Astrocyte of the hippocampus (primary cell): Measurements from ENCODE around the gene GGT6.
A peak's percentile ranks its signal among the peaks of the same experiment; 100 is the strongest.
"Not testable (repeated sequence)": the region's sequence is repeated elsewhere in the genome, so short reads cannot be mapped to it uniquely, and the experiment has no call there.

Source experiments
- DNase-seq: peaks from one replicate; pipeline ENCODE4 v3.0.0; 2011; ENCODE audit warnings: low read depth, low spot score

The GGT6 gene

DNA sequence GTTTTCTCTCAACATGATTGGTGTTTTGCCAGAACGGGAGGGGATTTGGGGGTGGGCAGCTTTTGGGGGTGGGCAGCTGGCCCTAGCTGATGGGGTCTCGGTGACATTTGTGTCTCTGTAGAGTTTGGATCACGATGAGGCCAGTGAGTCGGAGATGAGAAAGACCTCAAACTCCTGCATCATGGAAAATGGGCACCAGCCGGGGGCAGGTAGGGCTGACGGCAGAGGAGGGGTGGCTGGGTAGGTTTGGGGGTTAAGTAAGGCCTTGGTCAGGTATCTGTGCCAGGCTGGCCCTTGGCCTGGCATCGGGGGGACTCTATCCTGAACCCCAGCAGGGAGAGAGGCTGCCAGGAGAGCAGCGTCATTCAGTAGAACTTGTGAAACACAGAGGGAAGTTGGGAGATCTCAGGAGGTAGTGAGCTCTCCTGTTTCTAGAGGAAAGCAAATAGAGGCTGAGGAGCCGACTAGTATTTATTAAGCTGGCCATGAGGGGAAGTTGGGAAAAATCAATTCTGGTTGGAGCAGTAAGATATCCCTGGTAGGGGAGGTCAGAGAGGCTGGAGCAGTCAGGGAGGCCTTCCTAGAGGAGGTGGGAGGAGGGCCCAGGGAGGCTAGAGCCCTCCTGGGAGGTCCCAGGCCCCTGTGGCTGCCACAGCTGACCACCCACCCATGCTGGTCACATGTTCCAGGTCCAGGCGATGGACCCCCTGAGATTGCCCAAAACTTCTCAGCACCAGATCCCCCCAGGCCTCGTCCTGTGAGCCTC lies 32.0 kb upstream of the GGT6 start:
- no peak for DNase-seq

DNA sequence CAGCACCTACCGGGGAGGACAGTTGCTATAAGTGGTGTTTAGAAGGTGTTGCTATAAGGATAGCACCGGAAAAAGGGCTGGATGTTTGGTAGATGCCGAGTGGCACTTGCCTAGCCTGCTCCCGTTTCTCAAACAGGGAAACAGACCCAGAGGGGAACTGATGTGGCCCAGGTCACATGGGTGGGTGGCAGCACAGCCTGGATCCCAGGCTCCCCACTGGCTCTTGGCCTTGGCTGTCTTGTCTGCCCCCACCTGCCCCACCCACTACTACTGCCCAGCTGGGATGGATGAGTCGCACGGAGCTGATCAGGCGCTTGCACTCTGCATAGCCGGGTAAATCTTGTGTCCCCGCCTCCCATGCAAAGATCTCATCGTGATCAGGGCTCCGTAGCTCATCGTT lies 31.2 kb upstream of the GGT6 start:
- DNase-seq: peak; percentile 17

DNA sequence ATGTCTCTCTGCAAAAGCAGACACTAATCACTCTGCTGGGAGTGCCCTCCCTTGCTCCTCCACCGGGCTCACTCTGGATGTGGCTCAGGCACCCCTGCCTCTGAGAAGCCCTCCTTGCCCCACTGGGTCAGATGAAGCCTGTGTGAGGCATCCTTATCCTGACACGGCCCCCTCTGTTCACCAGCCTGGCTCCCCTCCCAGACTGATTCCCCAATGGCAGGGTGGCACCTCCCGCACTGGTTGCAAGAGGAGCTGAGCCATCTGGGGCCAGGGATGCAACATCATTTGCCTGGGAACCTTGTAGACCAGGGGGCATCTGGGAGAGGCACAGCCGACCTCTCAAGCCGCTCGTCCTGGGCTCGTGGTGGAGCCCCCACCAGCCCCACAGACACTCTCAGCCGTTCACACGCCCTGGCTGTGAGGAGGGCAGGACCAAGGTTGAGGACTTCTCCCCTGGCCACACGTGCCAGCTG lies 30.6 kb upstream of the GGT6 start:
- no peak for DNase-seq

DNA sequence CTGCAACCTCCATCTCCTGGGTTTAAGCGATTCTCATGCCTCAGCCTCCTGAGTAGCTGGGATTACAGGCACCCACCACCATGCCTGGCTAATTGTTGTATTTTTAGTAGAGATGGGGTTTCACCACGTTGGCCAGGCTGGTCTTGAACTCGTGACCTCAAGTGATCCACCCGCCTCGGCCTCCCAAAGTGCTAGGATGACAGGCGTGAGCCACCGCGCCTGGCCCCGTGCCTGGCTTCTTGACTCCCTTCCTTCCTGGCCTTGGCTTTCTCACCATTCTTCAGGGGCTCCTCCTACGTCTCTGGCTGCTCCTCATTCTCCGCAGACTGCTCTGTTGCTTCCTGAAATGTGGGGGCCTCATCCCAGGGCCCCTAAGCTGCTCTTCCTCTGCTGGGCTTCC lies 29.7 kb upstream of the GGT6 start:
- not testable (repeated sequence) for DNase-seq

DNA sequence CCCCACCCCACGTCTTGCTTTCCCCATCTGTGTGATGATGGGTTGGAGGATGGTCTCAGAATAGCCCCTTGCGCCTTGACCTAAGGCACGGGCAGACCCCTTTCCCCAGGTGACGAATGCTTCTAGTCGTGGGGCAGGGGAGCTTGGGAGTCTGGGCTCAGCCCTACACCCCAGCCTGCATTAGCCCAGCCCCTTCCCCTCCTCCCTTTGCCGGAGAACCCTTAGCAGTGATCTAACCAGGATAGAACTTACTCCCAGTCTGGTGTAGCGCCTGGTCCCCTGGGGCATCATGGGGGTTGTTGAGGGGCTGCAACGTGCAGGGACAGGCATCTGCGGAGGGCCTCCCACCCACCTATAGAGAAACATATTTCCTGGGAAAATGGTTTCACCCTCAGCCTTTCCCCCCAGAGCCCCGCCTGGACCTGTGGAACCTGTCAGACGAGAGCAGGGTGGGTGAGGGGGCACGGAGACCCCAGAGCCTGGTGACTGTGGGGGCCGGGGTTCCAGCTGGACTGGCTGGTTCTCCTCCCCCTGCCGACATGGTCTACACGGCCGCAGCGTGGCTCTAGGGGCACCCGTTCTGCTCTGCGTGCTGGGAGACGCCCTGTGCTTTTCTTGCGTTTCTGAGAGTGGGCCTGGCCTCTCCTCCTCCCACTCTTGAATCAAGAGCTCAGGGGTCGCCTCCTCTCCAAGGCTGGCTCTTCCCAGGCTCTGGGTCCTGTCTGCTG lies 28.7 kb upstream of the GGT6 start:
- DNase-seq: no peak

DNA sequence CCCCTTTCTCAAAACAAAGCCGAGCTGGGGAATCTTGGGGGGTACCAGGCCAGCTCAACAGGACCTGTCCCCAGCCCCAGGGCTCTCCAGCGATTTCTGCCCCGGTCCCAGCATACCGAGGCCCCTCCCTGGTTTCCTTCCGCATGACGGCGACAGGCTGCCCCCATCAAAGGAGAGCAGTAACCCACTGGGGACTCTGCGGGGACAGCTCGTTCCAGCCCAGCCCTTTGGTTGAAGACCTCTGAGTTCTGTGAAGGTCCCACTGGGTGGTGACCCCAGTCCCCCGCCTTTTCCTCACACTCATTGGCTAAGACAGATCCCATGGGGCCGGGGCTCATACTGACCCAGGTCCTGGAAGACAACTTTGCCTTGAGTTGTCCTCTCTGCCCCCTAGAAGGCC lies 28.0 kb upstream of the GGT6 start:
- DNase-seq: no peak

DNA sequence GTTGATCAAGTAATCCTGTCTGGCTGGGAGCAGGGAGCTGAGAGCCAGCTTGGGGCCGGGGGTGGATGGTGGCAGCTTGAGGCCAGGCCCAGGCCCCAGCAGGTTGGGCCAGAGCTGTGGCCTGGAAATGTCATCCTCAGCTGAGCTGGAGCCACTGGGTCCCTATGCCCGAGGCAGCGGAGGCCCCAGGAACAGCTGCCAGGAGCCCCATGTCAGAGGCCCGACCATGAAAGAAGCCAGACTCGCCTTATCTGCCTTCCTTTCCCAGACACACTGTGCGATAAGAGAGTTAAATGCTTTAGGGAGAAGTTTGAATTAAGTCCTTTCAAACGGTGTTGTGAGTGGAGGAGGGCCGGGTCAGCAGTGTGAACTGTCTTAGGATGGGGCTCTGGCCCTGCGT lies 27.4 kb upstream of the GGT6 start:
- no peak for DNase-seq

DNA sequence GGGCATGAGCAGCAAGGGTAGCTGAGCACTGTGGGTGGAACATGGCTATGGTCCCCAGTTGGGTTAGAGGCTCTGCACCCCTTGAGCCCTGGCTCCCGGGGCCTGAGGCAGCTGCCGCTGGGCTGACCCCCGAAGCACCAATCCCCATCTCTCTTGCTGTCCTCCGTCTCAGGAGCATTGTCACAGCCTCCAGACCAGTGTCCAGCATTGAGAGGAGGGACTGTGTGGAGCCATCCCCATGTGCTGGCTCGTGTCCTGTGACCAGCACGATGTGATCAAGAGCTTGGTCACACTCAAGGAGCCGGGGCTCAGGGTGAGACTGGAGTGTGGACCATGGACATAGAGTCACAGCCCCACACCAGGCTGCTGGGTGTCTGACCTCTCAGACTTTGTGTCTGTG lies 26.8 kb upstream of the GGT6 start:
- no peak for DNase-seq

DNA sequence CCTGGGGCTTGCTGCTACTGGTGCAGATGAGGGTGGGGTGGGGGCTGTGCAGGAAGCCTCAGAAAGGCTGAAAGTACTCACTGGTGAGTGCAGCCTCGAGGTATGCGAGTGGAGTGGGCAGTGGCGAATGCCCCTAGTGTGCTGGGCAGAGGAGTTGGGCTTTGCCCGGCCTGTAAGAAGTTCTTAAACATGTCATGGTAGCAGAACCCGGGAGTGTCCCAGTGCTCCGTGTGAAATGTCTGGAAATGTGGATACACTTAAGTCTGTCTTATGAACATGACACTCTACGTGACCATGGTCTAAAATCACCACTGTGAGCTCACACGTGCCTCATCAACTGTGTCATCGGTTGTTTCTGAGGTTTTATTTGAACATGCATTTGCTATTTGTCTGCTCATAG lies 25.7 kb upstream of the GGT6 start:
- DNase-seq: no peak

DNA sequence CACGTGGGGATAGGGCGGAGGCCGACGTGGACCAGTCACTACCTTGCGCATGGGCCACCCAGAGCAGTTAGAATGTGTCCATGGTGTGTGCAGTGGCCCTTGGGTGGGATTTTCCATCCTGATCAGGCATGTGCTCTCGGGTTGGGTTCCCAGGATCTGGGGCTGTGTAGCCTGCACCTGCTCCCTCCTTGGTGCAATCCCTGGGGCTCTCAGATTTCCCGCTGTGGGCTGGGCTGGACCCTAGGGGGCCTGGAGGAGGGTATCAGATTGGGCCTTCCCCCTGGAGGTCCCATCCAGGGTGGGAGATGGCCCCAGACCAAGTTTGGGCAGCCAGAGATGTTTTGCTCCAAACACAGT lies 25.2 kb upstream of the GGT6 start:
- DNase-seq: no peak

DNA sequence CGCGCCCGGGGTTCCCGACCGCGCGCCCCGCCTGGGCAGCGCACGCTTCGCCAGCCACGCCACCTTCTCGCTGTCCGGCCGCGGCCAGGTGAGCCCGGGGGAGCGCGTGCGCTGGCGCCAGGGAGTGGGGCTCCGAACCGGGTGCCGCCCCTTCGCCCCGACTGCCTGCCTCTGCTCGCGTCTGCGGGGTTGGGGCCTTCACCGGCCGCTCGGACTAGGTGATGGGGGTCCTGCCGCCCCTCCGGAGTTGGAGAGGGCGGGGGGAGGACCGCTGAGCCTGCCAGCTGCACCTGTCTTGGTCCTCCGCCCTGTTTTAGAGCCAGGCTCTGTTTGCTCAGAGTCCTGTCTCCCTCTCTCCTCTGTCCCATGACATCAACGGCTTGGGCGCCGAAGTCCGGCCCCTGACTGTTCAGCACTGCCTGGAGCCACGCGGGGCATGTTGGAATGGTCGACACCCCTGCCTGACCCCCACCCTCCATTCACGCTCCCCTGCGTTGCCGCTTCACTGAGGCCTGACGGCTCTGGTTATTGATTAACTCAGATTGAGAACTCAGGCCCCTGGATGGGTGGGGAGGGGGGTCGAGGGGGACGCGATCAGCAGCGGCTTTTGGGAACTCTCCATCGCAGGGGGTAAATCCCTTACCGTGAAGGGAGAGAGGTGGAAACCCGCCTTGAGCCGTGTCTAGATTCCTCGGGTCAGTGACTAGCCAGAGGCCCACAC lies 24.7 kb upstream of the GGT6 start:
- DNase-seq: no peak

DNA sequence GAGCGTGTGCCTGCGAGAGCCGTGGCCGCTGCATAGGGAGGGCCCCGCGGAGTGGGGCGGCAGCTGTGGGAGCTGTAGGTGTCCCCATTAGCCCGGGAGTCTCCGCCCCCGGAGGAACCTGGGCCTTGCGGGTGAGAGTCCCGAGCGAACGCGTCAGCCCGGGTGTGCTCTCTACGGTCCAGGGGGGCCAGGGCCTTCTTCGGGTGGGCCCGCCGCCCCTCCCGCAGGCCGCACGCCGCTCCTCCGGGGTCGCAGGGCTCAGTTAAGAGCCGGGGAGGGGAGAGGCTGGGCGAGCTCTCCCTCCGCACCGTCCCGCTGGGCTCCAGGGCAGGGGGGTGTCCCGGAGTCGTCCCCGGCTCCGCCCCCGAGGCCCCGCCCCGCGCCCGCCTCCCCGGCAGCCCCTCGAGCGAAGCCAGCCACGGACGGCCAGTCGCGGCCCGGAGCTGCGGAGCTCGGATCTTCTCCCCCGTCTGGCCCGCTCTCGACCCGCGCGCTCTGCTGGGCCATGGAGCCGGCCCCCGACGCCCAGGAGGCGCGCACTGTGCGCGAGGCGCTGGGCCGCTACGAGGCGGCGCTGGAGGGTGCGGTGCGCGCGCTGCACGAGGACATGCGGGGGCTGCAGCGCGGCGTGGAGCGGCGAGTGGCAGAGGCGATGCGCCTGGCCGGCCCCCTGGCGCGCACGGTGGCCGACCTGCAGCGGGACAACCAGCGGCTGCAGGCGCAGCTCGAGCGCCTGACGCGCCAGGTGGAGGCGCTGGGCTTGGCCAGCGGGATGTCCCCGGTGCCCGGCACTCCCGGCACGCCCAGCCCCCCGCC lies 23.9 kb upstream of the GGT6 start, which contains the start of gene SMTNL2:
Gene SMTNL2 (plus strand): TSS at position 429 of the 816 bp plus-strand sequence. CDS start 77 bp downstream, at position 506.
- peak; percentile 27 for DNase-seq

DNA sequence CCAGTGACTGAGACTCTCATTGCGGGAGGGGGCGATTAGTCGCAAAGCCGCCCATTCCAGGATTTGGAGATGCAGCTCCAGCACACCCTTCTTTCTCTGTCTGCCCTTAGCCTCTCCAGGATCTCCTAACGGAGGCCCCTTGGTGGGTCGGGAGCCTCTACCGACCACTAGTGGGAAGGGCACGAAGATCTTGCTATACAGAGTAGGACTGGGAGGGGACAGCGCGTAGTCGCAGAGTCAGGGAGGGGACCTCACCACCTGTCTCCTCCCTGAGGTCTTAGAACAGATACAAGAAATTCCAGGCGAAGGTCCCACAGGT lies 23.4 kb upstream of the GGT6 start:
- peak; percentile 41 for DNase-seq

DNA sequence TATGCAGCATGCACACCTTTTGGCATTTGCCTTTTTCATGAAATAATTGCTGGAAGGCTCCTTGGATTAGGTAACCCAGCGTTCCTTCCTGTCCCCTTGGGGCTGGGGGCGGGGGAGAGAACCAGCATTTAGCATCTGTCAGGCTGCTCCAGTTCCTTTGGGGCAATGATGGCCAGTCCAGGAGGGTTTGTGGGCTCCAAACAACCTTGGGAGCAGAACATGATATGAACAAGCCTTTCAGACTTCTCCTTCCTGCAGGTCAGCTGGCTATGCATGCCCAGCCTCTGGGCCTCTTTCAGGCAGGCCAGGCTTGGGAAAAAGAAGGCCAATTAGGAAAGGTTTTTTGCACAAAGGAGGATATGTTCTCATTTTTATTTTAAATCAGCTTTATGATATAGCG lies 22.8 kb upstream of the GGT6 start:
- DNase-seq: no peak

DNA sequence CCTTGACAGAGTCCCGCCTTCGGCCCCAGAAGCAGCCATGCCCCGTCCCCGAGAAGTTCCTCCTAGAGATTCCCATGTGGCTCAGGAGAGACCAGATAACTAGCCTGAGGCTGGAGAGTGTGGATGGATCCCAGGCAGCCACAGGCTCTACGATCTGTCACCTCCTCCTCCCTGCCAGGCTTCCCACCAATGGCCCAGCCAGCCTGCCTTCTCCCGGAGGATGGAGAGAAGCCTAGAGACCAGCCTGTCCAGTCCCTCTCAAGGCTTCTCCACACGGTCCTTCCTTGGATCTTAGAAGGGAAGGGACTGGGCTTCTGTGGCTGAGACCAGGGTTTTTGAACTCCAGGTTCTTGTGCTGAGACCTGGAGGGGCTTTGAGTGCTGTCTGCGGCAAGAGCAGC lies 22.3 kb upstream of the GGT6 start:
- DNase-seq: no peak

DNA sequence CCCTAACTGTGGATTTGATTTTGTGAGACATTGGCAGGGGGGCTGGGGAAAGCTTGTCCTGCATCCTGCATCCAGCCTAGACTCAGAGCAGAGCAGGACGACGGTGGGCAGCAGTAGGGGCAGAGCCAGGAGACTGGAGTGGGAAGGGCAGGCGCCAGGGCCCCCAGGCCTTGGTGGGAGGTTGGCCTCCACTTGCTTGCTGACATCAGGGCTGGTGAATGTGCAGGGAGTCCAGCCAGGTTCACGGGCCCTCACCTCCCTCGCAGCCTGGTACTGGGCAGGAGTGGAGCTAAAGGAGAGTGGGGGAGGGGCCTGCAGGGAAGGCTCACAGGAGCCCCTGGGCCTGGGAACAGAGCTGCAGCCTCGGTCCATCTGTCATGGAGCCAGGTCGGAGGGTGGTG lies 21.7 kb upstream of the GGT6 start:
- no peak for DNase-seq

DNA sequence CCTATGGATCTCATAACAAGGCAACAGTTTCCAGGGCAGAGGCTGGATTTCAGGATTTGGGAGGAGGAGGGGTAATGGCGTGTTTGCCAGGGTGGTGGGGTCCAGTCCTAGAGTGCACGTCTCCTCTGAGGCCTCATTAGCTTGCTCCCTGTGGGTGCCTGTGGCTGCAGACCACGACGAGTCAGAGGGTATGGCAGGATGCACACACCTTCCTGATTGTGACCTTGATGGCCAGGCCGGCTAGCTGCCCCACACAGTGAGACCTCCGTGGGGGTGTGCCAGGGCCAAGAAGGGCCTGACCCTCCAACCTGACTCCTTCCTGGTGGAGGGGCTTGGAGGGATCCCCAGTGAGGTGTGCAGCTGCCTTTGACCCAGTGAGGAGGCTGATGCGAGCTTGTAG lies 19.9 kb upstream of the GGT6 start:
- DNase-seq: no peak

DNA sequence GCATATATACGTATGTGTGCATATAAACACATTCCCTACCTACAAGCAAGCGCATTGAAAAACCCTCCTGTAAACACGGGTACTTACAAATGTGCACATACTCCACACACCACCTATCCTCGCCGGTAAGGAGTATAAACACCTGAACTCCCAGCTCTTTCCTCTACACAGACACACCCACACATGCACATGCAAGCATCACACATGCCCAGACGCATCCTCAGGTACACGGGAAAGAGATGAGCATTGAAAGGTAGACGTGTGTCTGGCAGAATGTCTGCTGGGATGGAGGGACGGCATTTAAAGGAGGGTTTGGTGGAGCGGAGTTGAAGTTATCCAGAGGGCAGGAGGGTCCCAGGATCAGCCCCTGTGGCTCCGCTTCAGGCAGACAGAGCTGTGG lies 19.3 kb upstream of the GGT6 start:
- no peak for DNase-seq

DNA sequence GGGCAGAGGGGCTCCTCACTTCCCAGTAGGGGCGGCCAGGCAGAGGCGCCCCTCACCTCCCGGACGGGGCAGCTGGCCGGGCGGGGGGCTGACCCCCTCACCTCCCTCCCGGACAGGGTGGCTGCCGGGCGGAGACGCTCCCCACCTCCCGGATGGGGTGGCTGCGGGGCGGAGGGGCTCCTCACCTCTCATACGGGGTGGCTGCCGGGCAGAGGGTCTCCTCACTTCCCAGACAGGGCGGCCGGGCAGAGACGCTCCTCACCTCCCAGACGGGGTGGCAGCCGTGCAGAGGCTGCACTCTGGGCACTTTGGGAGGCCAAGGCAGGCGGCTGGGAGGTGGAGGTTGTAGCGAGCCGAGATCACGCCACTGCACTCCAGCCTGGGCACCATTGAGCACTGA lies 18.0 kb upstream of the GGT6 start:
- not testable (repeated sequence) for DNase-seq

DNA sequence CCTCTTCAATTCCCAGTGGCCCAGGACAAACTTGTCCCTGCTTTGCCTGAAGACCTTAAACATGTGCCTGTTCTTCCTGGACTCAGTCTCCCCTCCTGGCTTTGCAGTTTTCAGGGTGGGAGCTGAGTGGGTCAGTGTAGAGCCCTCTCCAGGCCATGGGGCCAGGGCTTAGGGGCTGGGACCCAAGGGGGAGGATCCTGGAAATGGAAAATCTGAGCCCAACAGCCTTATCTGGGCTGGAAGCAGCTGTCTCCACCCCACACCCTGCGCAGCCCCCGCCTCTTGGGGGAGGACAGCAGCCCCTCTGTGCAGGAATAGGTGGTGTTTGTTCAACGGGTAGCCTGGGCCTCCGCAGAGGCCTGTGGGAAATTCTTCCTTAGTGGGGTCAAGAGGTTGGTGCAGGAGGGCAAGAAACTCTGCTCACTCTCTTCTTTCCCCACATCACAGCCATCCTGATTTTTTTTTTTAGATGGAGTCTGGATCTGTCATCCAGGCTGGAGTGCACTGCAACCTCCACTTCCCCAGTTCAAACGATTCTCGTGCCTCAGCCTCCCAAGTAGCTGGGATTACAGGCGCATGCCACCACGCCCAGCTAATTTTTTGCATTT lies 17.1 kb upstream of the GGT6 start:
- no peak for DNase-seq

DNA sequence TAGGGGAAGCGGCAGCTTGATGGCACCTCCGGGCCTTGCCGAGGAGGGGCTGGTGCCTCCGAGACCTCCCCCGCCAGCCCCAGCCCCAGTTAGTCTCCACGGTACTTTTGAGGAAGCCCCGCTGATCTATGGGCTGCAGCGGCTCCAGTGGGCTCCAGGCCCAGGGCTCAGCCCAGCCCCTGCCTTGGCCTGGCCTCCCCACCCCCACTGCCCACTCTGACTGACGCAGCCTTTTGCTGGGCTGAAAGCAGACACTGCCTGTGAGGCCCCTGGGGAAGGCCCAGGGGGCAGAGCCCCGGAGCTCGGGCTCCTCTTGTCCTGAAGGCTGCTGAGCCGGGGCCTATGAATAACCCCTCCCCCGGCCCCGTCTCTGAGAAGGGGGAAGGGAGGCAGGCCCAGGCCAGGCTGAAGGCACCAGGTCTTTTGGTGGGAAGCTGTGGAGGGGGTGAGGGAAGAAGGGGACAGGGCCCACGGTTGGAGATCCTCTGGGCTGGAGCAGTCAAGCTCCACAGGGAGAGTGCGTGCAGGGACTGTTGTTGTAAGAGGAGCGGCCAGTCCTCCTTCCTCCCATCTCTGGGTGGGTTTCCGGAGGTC lies 16.4 kb upstream of the GGT6 start:
- DNase-seq: no peak
